ENCODE results near the gene EIF2B1. TPM values are rescaled to one million over a fixed set of nuclear protein-coding genes. Genes with fewer than 3 reads are reported as not detected.

Gene EIF2B1
- total RNA-seq, 1 experiment from 2014 or later = 59.8 TPM

DNA sequence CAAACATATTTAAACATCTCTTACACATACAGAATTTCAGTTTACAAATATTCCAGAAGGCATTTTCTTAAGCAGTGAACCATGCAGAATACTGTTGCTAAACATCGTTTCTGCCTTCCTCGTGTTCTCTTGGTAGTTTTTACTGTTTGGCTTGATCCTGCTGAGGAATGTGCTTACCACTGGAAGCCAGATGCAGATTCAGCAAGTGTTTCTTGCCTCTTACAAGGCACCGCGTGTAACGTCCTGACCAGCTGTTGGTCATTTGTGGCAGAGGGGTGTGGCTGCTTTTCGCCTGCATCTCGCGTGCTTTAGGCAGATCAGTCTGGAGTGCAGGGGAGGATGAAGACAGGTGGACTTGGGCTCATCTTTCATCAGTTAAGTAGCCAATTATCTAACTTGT lies 12.4 kb downstream of the EIF2B1 start:
- no peak overlapping the region for H3K4me2 ChIP-seq (ENCODE audit: insufficient read depth, insufficient read length, low read length)
- H3K14ac ChIP-seq (ENCODE audit: insufficient read depth, low read length) = no peak overlapping the region
- no peak overlapping the region for H3T11ph ChIP-seq (ENCODE audit: low read length)
- Mint-ChIP-seq H3K27ac (no peak overlapping the region), H3K9me3 (no peaks in the 10 kb centered on the region), H3K27me3 (ENCODE audit: low read depth) (no peaks in the 10 kb centered on the region), H3K4me3 (no peak overlapping the region), H3K36me3 (ENCODE audit: insufficient read depth in 1 of 3, low read depth in 3 of 3) (peaks cover 39 to 85% (median 70%) of the 10 kb centered on the region in 3 experiments; a peak in 6 of 7 replicates), H3K4me1 (no peaks in the 10 kb centered on the region)
- H4K8ac ChIP-seq (replicated peaks; ENCODE audit: insufficient read length, low read depth, low read length) = no peak overlapping the region
- no CpG with 5 or more reads among the region's 8 CpGs for WGBS (ENCODE audit: extremely low coverage, insufficient read length, low lambda C conversion rate)
- H2BK120ac ChIP-seq (ENCODE audit: low read depth, low read length, poor library complexity, severe bottlenecking) = no peak overlapping the region
- no peak overlapping the region for H3K4ac ChIP-seq (ENCODE audit: low read depth, low read length)
- no peaks in the 10 kb centered on the region for H3K23me2 ChIP-seq (ENCODE audit: insufficient read length, low read depth, low read length, poor library complexity, severe bottlenecking)
- H2BK20ac ChIP-seq (ENCODE audit: low read depth, low read length, poor library complexity, severe bottlenecking) = no peak overlapping the region
- TF ChIP-seq, protein P1, sequence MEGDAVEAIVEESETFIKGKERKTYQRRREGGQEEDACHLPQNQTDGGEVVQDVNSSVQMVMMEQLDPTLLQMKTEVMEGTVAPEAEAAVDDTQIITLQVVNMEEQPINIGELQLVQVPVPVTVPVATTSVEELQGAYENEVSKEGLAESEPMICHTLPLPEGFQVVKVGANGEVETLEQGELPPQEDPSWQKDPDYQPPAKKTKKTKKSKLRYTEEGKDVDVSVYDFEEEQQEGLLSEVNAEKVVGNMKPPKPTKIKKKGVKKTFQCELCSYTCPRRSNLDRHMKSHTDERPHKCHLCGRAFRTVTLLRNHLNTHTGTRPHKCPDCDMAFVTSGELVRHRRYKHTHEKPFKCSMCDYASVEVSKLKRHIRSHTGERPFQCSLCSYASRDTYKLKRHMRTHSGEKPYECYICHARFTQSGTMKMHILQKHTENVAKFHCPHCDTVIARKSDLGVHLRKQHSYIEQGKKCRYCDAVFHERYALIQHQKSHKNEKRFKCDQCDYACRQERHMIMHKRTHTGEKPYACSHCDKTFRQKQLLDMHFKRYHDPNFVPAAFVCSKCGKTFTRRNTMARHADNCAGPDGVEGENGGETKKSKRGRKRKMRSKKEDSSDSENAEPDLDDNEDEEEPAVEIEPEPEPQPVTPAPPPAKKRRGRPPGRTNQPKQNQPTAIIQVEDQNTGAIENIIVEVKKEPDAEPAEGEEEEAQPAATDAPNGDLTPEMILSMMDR (conservative IDR thresholded peaks at IDR 0.05) = no peak
- H4K91ac ChIP-seq (ENCODE audit: insufficient read length, low read depth, low read length) = no peak overlapping the region
- H3K18ac ChIP-seq (ENCODE audit: insufficient read length, low read depth, low read length) = no peak overlapping the region
- no peak overlapping the region for H3K23ac ChIP-seq (ENCODE audit: insufficient read length, low read depth, low read length)
- DNase-seq = no peak
- no peaks in the 10 kb centered on the region for H3K79me2 ChIP-seq (ENCODE audit: insufficient read depth, low read length)
- no peak overlapping the region for H3K27ac ChIP-seq (ENCODE audit: insufficient read length, low read depth, low read length)
- no peak overlapping the region for H2BK15ac ChIP-seq (ENCODE audit: low read depth, low read length)
- H2AK5ac ChIP-seq (ENCODE audit: insufficient read length, low read length) = no peak overlapping the region
- H2AFZ ChIP-seq (ENCODE audit: low read length) = no peak overlapping the region
- no peaks in the 10 kb centered on the region for H4K20me1 ChIP-seq (ENCODE audit: control insufficient read depth, insufficient read depth, insufficient read length)
- H2BK12ac ChIP-seq (ENCODE audit: insufficient read length, low read depth, low read length) = no peak overlapping the region
- H3K9ac ChIP-seq (ENCODE audit: extremely low read depth, insufficient read length, low read length) = no peak overlapping the region
- no peaks in the 10 kb centered on the region for H3K27me3 ChIP-seq (ENCODE audit: insufficient read depth, low read length)
- no peaks in the 10 kb centered on the region for H3K4me1 ChIP-seq (ENCODE audit: insufficient read depth, low read length)
- no peaks in the 10 kb centered on the region for H3K9me3 ChIP-seq (ENCODE audit: control insufficient read depth, low read depth, low read length)
- H2BK5ac ChIP-seq (ENCODE audit: insufficient read length, low read length) = no peak overlapping the region
- H4K5ac ChIP-seq (ENCODE audit: insufficient read length, low read depth, low read length) = no peak overlapping the region
- H3K79me1 ChIP-seq (ENCODE audit: insufficient read depth, low read depth, low read length, poor library complexity, severe bottlenecking) = no peaks in the 10 kb centered on the region
- no peak overlapping the region for H3K56ac ChIP-seq (ENCODE audit: insufficient read length, low read depth, low read length)
